K562 (cell line): ENCODE measurements around the gene PIP4K2A. TPM values are rescaled to one million over a fixed set of nuclear protein-coding genes. Genes with fewer than 3 reads are reported as not detected.

Experiments used
- CBX5 ChIP-seq: IDR thresholded peaks from 2 replicates; pipeline ENCODE4 v1.6.1; 2014; ENCODE audit warnings: low read depth, borderline replicate concordance
- EP400 ChIP-seq: fragments of 450-650 bp; IDR thresholded peaks from 2 replicates; pipeline ENCODE4 v1.6.1; 2017; ENCODE audit warnings: antibody characterized with exemption, mild to moderate bottlenecking, moderate library complexity
- GTF2A2 ChIP-seq: IDR thresholded peaks from 2 replicates; pipeline ENCODE4 v1.6.1; 2016; ENCODE audit warnings: mild to moderate bottlenecking, missing genetic modification characterization, missing compliant biosample characterization
- KLF6 ChIP-seq: fragments of 250-450 bp; sonication (Bioruptor Pico); IDR thresholded peaks from 2 replicates; pipeline ENCODE4 v1.4.0; 2020; ENCODE audit warnings: mild to moderate bottlenecking, moderate library complexity, borderline replicate concordance
- MYC ChIP-seq, 2 experiments: fragments of 250-450 bp in 1 of 2; sonication (Bioruptor Pico) in 1 of 2; IDR thresholded peaks; 2 replicates each; pipeline versions ENCODE4 v1.5.1 to v1.6.1; 2012 to 2021; ENCODE audit warnings: low read depth in 2 of 2, borderline replicate concordance in 1 of 2, improper control_type of control experiment in 1 of 2, low read length in 1 of 2, mild to moderate bottlenecking in 1 of 2, moderate library complexity in 1 of 2
- NR3C1 ChIP-seq: sonication (generic); formaldehyde crosslinking; IDR thresholded peaks from 2 replicates; pipeline ENCODE4 v1.8.1; 2022; ENCODE audit warnings: missing genetic modification reagents
- POLR2B ChIP-seq: fragments of 450-650 bp; IDR thresholded peaks from 2 replicates; pipeline ENCODE4 v1.6.1; 2018; ENCODE audit warnings: low read depth; ENCODE audit not compliant: partially characterized antibody
- ZBTB17 ChIP-seq: fragments of 450-650 bp; formaldehyde crosslinking; IDR thresholded peaks from 2 replicates; pipeline ENCODE4 v1.4.0; 2020; ENCODE audit warnings: mild to moderate bottlenecking
- ZNF274 ChIP-seq: IDR thresholded peaks from 2 replicates; pipeline ENCODE4 v1.6.1; 2011; ENCODE audit warnings: low read depth, mild to moderate bottlenecking, low read length, moderate library complexity, borderline replicate concordance
- polyA plus RNA-seq, 8 experiments: library from polyadenylated mRNA; depleted of rRNA in 4 of 8; stranded (reverse) in 5 of 8; unstranded in 3 of 8; fragments of >200 nt; fragmentation: Nextera tagmentation in 2 of 8; fragmentation: Illumina TruSeq in 1 of 8; extraction: Ambion mirVana in 2 of 8; extraction: Trizol in 1 of 8; gene quantifications; 2 replicates each; pipeline versions ENCODE4 v1.2.1 to v1.2.3, GENCODE V29; 2011 to 2014; ENCODE audit warnings: inconsistent platforms in 1 of 8, missing spikeins in 1 of 8
- total RNA-seq, 7 experiments: library from RNA; depleted of rRNA in 6 of 7; stranded (reverse); fragments of >200 nt in 6 of 7; fragmentation: Illumina TruSeq in 2 of 7; extraction: Trizol in 2 of 7; gene quantifications; 2 replicates each; pipeline versions ENCODE4 v1.2.1 to v1.2.3, GENCODE V29; 2011 to 2021; ENCODE audit warnings: low replicate concordance in 1 of 7
- TF ChIP-seq, protein P1 (sequence below): fragments of 450-650 bp; formaldehyde crosslinking; IDR thresholded peaks from 2 replicates; pipeline ENCODE4 v1.4.0; 2020; ENCODE audit warnings: mild to moderate bottlenecking, mixed read lengths
- TF ChIP-seq, protein P2 (sequence below), 2 experiments: fragments of 450-650 bp; IDR thresholded peaks; 2 replicates each; pipeline ENCODE4 v1.6.1; 2016
- TF ChIP-seq, protein P3 (sequence below): fragments of 250-450 bp; sonication (Bioruptor Pico); IDR thresholded peaks from 2 replicates; pipeline ENCODE4 v1.8.0; 2022; ENCODE audit warnings: inconsistent platforms, mild to moderate bottlenecking, moderate library complexity, borderline replicate concordance
- TF ChIP-seq, protein P4 (sequence below): fragments of 450-650 bp; IDR thresholded peaks from 2 replicates; pipeline ENCODE4 v1.6.1; 2017; ENCODE audit warnings: antibody characterized with exemption, mild to moderate bottlenecking
- TF ChIP-seq, protein P5 (sequence below): fragments of 450-650 bp; IDR thresholded peaks from 2 replicates; pipeline ENCODE4 v1.6.1; 2018; ENCODE audit not compliant: partially characterized antibody
- TF ChIP-seq, protein P6 (sequence below): fragments of 250-450 bp; sonication (Bioruptor Pico); IDR thresholded peaks from 2 replicates; pipeline ENCODE4 v1.9.0; 2021; ENCODE audit warnings: mild to moderate bottlenecking

The PIP4K2A gene
- total and polyA plus RNA-seq, 9 of the 15 experiments (the other 6 are each of a cell fraction or from before 2014, with no cell fraction given): 35.6 to 117 (median 71.9) TPM

DNA sequence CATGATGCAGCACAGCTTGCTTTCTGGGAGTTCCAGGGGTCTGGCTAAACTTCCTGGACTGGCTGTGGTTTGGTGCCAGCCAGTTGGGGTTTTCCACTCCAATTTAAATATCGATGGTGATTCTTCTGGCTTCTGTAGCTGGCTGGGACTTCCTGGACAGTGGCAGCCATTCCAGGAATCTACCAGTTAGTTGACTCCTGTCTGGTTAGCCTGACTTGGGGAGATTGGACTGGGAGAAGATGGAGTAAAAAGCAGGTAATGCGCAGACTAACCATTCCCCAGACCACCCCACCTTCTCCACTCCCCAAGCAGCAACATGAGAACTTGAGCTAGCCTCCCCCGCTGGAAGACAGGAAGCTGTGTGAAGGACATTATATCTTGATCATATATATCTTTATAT, 6.3 kb upstream of the PIP4K2A start (continued):
- TF ChIP-seq, protein P1, sequence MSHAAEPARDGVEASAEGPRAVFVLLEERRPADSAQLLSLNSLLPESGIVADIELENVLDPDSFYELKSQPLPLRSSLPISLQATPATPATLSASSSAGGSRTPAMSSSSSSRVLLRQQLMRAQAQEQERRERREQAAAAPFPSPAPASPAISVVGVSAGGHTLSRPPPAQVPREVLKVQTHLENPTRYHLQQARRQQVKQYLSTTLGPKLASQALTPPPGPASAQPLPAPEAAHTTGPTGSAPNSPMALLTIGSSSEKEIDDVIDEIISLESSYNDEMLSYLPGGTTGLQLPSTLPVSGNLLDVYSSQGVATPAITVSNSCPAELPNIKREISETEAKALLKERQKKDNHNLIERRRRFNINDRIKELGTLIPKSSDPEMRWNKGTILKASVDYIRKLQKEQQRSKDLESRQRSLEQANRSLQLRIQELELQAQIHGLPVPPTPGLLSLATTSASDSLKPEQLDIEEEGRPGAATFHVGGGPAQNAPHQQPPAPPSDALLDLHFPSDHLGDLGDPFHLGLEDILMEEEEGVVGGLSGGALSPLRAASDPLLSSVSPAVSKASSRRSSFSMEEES (CRISPR knock-in tag): no peak
- TF ChIP-seq EP400: no peak
- TF ChIP-seq, protein P2, sequence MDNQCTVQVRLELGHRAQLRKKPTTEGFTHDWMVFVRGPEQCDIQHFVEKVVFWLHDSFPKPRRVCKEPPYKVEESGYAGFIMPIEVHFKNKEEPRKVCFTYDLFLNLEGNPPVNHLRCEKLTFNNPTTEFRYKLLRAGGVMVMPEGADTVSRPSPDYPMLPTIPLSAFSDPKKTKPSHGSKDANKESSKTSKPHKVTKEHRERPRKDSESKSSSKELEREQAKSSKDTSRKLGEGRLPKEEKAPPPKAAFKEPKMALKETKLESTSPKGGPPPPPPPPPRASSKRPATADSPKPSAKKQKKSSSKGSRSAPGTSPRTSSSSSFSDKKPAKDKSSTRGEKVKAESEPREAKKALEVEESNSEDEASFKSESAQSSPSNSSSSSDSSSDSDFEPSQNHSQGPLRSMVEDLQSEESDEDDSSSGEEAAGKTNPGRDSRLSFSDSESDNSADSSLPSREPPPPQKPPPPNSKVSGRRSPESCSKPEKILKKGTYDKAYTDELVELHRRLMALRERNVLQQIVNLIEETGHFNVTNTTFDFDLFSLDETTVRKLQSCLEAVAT (IDR thresholded peaks at IDR 0.05): no peak
- TF ChIP-seq MYC (IDR thresholded peaks at IDR 0.05; ENCODE audit: low read depth, low read length): no peak
- TF ChIP-seq MYC (CRISPR knock-in tag; IDR thresholded peaks at IDR 0.05; ENCODE audit: borderline replicate concordance, low read depth): no peak
- no peak for TF ChIP-seq ZBTB17 (CRISPR knock-in tag)
- TF ChIP-seq NR3C1 (CRISPR knock-in tag): no peak
- TF ChIP-seq KLF6 (CRISPR knock-in tag): no peak
- no peak for TF ChIP-seq POLR2B
- no peak for TF ChIP-seq CBX5
- TF ChIP-seq GTF2A2 (tag): no peak
- TF ChIP-seq, protein P3, sequence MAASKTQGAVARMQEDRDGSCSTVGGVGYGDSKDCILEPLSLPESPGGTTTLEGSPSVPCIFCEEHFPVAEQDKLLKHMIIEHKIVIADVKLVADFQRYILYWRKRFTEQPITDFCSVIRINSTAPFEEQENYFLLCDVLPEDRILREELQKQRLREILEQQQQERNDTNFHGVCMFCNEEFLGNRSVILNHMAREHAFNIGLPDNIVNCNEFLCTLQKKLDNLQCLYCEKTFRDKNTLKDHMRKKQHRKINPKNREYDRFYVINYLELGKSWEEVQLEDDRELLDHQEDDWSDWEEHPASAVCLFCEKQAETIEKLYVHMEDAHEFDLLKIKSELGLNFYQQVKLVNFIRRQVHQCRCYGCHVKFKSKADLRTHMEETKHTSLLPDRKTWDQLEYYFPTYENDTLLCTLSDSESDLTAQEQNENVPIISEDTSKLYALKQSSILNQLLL: no peak
- TF ChIP-seq, protein P4, sequence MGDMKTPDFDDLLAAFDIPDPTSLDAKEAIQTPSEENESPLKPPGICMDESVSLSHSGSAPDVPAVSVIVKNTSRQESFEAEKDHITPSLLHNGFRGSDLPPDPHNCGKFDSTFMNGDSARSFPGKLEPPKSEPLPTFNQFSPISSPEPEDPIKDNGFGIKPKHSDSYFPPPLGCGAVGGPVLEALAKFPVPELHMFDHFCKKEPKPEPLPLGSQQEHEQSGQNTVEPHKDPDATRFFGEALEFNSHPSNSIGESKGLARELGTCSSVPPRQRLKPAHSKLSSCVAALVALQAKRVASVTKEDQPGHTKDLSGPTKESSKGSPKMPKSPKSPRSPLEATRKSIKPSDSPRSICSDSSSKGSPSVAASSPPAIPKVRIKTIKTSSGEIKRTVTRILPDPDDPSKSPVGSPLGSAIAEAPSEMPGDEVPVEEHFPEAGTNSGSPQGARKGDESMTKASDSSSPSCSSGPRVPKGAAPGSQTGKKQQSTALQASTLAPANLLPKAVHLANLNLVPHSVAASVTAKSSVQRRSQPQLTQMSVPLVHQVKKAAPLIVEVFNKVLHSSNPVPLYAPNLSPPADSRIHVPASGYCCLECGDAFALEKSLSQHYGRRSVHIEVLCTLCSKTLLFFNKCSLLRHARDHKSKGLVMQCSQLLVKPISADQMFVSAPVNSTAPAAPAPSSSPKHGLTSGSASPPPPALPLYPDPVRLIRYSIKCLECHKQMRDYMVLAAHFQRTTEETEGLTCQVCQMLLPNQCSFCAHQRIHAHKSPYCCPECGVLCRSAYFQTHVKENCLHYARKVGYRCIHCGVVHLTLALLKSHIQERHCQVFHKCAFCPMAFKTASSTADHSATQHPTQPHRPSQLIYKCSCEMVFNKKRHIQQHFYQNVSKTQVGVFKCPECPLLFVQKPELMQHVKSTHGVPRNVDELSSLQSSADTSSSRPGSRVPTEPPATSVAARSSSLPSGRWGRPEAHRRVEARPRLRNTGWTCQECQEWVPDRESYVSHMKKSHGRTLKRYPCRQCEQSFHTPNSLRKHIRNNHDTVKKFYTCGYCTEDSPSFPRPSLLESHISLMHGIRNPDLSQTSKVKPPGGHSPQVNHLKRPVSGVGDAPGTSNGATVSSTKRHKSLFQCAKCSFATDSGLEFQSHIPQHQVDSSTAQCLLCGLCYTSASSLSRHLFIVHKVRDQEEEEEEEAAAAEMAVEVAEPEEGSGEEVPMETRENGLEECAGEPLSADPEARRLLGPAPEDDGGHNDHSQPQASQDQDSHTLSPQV: 0 out of 2 replicates have a peak, but pooled peaks have one; percentile 35
- TF ChIP-seq, protein P5, sequence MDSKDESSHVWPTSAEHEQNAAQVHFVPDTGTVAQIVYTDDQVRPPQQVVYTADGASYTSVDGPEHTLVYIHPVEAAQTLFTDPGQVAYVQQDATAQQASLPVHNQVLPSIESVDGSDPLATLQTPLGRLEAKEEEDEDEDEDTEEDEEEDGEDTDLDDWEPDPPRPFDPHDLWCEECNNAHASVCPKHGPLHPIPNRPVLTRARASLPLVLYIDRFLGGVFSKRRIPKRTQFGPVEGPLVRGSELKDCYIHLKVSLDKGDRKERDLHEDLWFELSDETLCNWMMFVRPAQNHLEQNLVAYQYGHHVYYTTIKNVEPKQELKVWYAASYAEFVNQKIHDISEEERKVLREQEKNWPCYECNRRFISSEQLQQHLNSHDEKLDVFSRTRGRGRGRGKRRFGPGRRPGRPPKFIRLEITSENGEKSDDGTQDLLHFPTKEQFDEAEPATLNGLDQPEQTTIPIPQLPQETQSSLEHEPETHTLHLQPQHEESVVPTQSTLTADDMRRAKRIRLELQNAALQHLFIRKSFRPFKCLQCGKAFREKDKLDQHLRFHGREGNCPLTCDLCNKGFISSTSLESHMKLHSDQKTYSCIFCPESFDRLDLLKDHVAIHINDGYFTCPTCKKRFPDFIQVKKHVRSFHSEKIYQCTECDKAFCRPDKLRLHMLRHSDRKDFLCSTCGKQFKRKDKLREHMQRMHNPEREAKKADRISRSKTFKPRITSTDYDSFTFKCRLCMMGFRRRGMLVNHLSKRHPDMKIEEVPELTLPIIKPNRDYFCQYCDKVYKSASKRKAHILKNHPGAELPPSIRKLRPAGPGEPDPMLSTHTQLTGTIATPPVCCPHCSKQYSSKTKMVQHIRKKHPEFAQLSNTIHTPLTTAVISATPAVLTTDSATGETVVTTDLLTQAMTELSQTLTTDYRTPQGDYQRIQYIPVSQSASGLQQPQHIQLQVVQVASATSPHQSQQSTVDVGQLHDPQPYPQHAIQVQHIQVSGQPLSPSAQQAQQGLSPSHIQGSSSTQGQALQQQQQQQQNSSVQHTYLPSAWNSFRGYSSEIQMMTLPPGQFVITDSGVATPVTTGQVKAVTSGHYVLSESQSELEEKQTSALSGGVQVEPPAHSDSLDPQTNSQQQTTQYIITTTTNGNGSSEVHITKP: peak; percentile 26
- TF ChIP-seq, protein P6, sequence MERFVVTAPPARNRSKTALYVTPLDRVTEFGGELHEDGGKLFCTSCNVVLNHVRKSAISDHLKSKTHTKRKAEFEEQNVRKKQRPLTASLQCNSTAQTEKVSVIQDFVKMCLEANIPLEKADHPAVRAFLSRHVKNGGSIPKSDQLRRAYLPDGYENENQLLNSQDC (CRISPR knock-in tag): no peak
- no peak for TF ChIP-seq ZNF274
